ENCODE results near the gene GATB.
"Not testable (repeated sequence)": the region's sequence is repeated elsewhere in the genome, so short reads cannot be mapped to it uniquely, and the experiment has no call there.

Gene GATB

GRCh38 chr4:151785484-151786157 is 24.8 kb upstream of the GATB start:
- DNase-seq (ENCODE audit: low read depth, low spot score) = no peak

GRCh38 chr4:151784706-151785105 is 23.9 kb upstream of the GATB start:
- DNase-seq (ENCODE audit: low read depth, low spot score) = no peak

GRCh38 chr4:151783867-151784266 is 23.1 kb upstream of the GATB start:
- no peak for DNase-seq (ENCODE audit: low read depth, low spot score)

- no peak for DNase-seq (ENCODE audit: low read depth, low spot score)
Observed at GRCh38 chr4:151782296-151782695, 21.5 kb upstream of the GATB start.

- no peak for DNase-seq (ENCODE audit: low read depth, low spot score)
Observed at GRCh38 chr4:151781026-151781425, 20.2 kb upstream of the GATB start.

- DNase-seq (ENCODE audit: low read depth, low spot score) = no peak
Observed at GRCh38 chr4:151777471-151777870, 16.7 kb upstream of the GATB start.

- DNase-seq (ENCODE audit: low read depth, low spot score) = no peak
Observed at GRCh38 chr4:151774324-151774723, 13.5 kb upstream of the GATB start.

GRCh38 chr4:151772274-151772673 is 11.5 kb upstream of the GATB start:
- no peak for DNase-seq (ENCODE audit: low read depth, low spot score)

- no peak for DNase-seq (ENCODE audit: low read depth, low spot score)
Observed at GRCh38 chr4:151771664-151772063, 10.9 kb upstream of the GATB start.

GRCh38 chr4:151770154-151770553 is 9.3 kb upstream of the GATB start:
- DNase-seq (ENCODE audit: low read depth, low spot score) = no peak

- DNase-seq (ENCODE audit: low read depth, low spot score) = no peak
Observed at GRCh38 chr4:151768835-151769234, 8.0 kb upstream of the GATB start.

GRCh38 chr4:151766691-151767090 is 5.9 kb upstream of the GATB start:
- DNase-seq (ENCODE audit: low read depth, low spot score) = peak; percentile 4

- no peak for DNase-seq (ENCODE audit: low read depth, low spot score)
Observed at GRCh38 chr4:151760002-151760401, 805 bp downstream of the GATB start.

- peak; percentile 68 for DNase-seq (ENCODE audit: low read depth, low spot score)
Observed at GRCh38 chr4:151753056-151753455, 7.8 kb downstream of the GATB start.

GRCh38 chr4:151750156-151750555 is 10.7 kb downstream of the GATB start:
- no peak for DNase-seq (ENCODE audit: low read depth, low spot score)

GRCh38 chr4:151745481-151746231 is 15.2 kb downstream of the GATB start:
- DNase-seq (ENCODE audit: low read depth, low spot score) = no peak

- no peak for DNase-seq (ENCODE audit: low read depth, low spot score)
Observed at GRCh38 chr4:151744614-151745013, 16.2 kb downstream of the GATB start.

GRCh38 chr4:151743894-151744293 is 16.9 kb downstream of the GATB start:
- no peak for DNase-seq (ENCODE audit: low read depth, low spot score)

- no peak for DNase-seq (ENCODE audit: low read depth, low spot score)
Observed at GRCh38 chr4:151743128-151743854, 17.5 kb downstream of the GATB start.

- no peak for DNase-seq (ENCODE audit: low read depth, low spot score)
Observed at GRCh38 chr4:151738720-151739517, 21.9 kb downstream of the GATB start.

GRCh38 chr4:151736852-151737251 is 24.0 kb downstream of the GATB start:
- DNase-seq (ENCODE audit: low read depth, low spot score) = not testable (repeated sequence)

- DNase-seq (ENCODE audit: low read depth, low spot score) = no peak
Observed at GRCh38 chr4:151736361-151736760, 24.4 kb downstream of the GATB start.
